Kidney (tissue), 14 donors: ENCODE results near the gene BST1. TPM values are rescaled to one million over a fixed set of nuclear protein-coding genes. Genes with fewer than 3 reads are reported as not detected.
"Not testable (repeated sequence)": the region's sequence is repeated elsewhere in the genome, so short reads cannot be mapped to it uniquely, and the experiment has no call there.

Source experiments
- DNase-seq, 5 donors: peaks; one replicate each; pipeline ENCODE4 v3.0.0-alpha.2; 2013 to 2020
- FAIRE-seq: peaks from 2 replicates; lab custom pipeline; 2012; peaks lifted over from hg19 to GRCh38; lab: Jason Lieb, UNC
- H3K27ac ChIP-seq, 2 donors: one replicate each; pipeline ENCODE4 v1.7.0; 2013; ENCODE audit warnings: low read depth in 2 of 2, low read length in 2 of 2, inconsistent platforms in 1 of 2
- H3K27me3 ChIP-seq: one replicate; pipeline ENCODE4 v1.7.1; 2013; ENCODE audit warnings: low read length, inconsistent platforms; ENCODE audit not compliant: control insufficient read depth, insufficient read depth
- H3K36me3 ChIP-seq, 3 donors: one replicate each; pipeline versions ENCODE4 v1.7.0 to v1.7.1; 2013; ENCODE audit warnings: low read length in 3 of 3, control low read depth in 1 of 3, inconsistent platforms in 1 of 3; ENCODE audit not compliant: insufficient read depth in 3 of 3, control insufficient read depth in 2 of 3
- H3K4me1 ChIP-seq, 3 donors: one replicate each; pipeline versions ENCODE4 v1.7.0 to v1.7.1; 2013; ENCODE audit warnings: low read length in 3 of 3, inconsistent platforms in 1 of 3, low read depth in 1 of 3; ENCODE audit not compliant: control insufficient read depth in 2 of 3, insufficient read depth in 2 of 3
- H3K4me3 ChIP-seq, 3 donors: one replicate each; pipeline versions ENCODE4 v1.7.0 to v1.8.1; 2013; ENCODE audit warnings: low read length in 3 of 3, control low read depth in 1 of 3, inconsistent platforms in 1 of 3
- H3K9ac ChIP-seq, 3 donors: one replicate each; pipeline versions ENCODE4 v1.7.0 to v1.7.1; 2013; ENCODE audit warnings: low read length in 3 of 3, control low read depth in 1 of 3, inconsistent platforms in 1 of 3
- H3K9me3 ChIP-seq, 3 donors: one replicate each; pipeline versions ENCODE4 v1.7.0 to v1.7.1; 2013; ENCODE audit warnings: low read length in 3 of 3, control low read depth in 1 of 3, inconsistent platforms in 1 of 3; ENCODE audit not compliant: control insufficient read depth in 2 of 3, insufficient read depth in 1 of 3
- CTCF ChIP-seq: IDR thresholded peaks from 3 replicates; pipeline ENCODE4 v1.5.1; 2012; ENCODE audit warnings: mild to moderate bottlenecking, moderate library complexity, borderline replicate concordance; ENCODE audit not compliant: insufficient read depth; ENCODE audit errors: extremely low read depth
- intact Hi-C: fragments of 100-400 bp; cut with DNase I; formaldehyde crosslinking; loops from one replicate; pipeline ENCODE4 v1.11.1; 2022
- polyA plus RNA-seq: library from polyadenylated mRNA; stranded (reverse); fragments of 350-450 nt; fragmentation: Illumina TruSeq; extraction: RNeasy Lipid Tissue Mini Kit (QIAGEN cat#74804); gene quantifications from one replicate; pipeline ENCODE4 v1.2.3, GENCODE V29; 2014; ENCODE audit warnings: low read depth, low replicate concordance; ENCODE audit not compliant: insufficient read depth
- total RNA-seq: library from RNA; stranded (reverse); fragmentation: NEBNext Ultra II Directional; extraction: Animal tissue kit (Norgen Biotek cat#: 25700); gene quantifications from one replicate; pipeline ENCODE4 v1.2.1, GENCODE V29; 2021
- donor health status: control.
- donor health status: control.
- donor health status: control.
- donor health status: control.
- donor health status: control.
- donor health status: DM: yes; HTN: yes; CAD: no.
- donor health status: Normal renal cell carcinoma (clear cell type).

The BST1 gene
- total and polyA plus RNA-seq, 2 donors from 2014 or later = 5.3 to 19.0 TPM

- intact Hi-C loops = no loop called here
- Histone ChIP-seq H3K9ac (no peak overlapping the region), H3K27me3 (no peaks in the 10 kb centered on the region), H3K36me3 (no peaks in the 10 kb centered on the region), H3K4me3 (no peak overlapping the region), H3K27ac (no peak overlapping the region), H3K4me1 (peaks cover 0 to 2% (median 0%) of the 10 kb centered on the region in 3 donors), H3K9me3 (no peaks in the 10 kb centered on the region)
- no peak for TF ChIP-seq CTCF
- DNase-seq (no peak), FAIRE-seq (no peak)
These were observed 55.4 kb downstream of the BST1 start for GRCh38 chr4:15758294-15758693.

GRCh38 chr4:15762460-15762859 lies 59.6 kb downstream of the BST1 start:
- DNase-seq, H3K4me1 ChIP-seq, intact Hi-C loops, H3K36me3 ChIP-seq, H3K4me3 ChIP-seq, FAIRE-seq, H3K27me3 ChIP-seq, H3K9me3 ChIP-seq, H3K9ac ChIP-seq, H3K27ac ChIP-seq: not testable (repeated sequence)

GRCh38 chr4:15765391-15765790 lies 62.5 kb downstream of the BST1 start:
- DNase-seq (no peak), FAIRE-seq (no peak)
- Histone ChIP-seq H3K4me3 (no peak overlapping the region), H3K27ac (no peak overlapping the region), H3K4me1 (no peaks in the 10 kb centered on the region), H3K9me3 (no peaks in the 10 kb centered on the region), H3K27me3 (no peaks in the 10 kb centered on the region), H3K9ac (no peak overlapping the region), H3K36me3 (no peaks in the 10 kb centered on the region)
- intact Hi-C loops = no loop called here
- TF ChIP-seq CTCF = no peak

GRCh38 chr4:15765910-15766697 lies 63.2 kb downstream of the BST1 start:
- Histone ChIP-seq H3K27ac (no peak overlapping the region), H3K9ac (no peak overlapping the region), H3K9me3 (no peaks in the 10 kb centered on the region), H3K27me3 (no peaks in the 10 kb centered on the region), H3K36me3 (no peaks in the 10 kb centered on the region), H3K4me3 (no peak overlapping the region), H3K4me1 (no peaks in the 10 kb centered on the region)
- FAIRE-seq (no peak), DNase-seq (peak in 2 of 5 donors; percentile 15 to 32)
- no peak for TF ChIP-seq CTCF
- intact Hi-C loops = no loop called here
